Measurements from ENCODE around the gene GOLT1A. TPM values are rescaled to one million over a fixed set of nuclear protein-coding genes. Genes with fewer than 3 reads are reported as not detected.

GOLT1A gene
- total RNA-seq, 4 donors from 2014 or later, result not detected

DNA sequence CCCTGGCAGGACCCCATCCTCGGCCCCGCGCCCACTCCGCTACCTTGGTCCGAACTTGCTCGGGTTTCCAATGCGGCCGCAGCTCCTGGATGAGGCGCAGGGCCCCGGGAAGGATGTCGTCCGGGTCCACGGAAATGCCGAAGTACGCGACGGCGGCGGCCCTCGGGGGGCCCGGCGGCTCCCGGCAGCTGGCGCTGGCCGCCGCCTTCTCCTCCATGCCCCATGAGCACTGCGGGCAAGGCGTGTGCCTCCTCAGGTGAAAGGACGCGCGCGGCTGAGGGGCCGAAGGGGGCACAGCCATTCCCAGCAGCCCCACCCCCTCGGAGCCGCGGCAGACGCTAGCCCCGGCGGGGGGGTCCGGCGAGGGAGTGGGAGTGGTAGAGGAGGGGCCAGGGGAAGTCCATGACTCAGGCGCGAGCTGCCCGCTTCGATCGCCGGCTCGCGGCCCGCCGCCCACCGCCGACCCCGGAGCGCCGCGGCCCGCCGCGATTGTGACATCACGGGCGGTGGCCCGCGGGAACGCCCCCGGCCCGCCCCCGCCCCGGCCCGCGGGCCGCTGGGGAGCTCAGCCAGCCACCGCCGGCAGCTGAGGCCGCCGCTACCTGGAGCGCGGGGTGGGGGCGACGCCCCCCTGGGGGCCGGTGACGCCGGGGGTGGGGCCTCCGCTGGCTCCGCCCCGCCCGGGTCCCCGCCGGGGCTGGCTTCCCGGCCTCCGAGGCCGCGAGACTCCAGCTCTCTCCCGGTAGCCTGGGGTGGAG, 62.1 kb downstream of the GOLT1A start, which contains the start of gene ETNK2:
TSS of gene ETNK2 (minus strand) at position 493 of the 758 bp plus-strand sequence. CDS start at position 301, 192 bp downstream.
- DNase-seq (ENCODE audit: low spot score), result no peak
- TF ChIP-seq, protein P1, sequence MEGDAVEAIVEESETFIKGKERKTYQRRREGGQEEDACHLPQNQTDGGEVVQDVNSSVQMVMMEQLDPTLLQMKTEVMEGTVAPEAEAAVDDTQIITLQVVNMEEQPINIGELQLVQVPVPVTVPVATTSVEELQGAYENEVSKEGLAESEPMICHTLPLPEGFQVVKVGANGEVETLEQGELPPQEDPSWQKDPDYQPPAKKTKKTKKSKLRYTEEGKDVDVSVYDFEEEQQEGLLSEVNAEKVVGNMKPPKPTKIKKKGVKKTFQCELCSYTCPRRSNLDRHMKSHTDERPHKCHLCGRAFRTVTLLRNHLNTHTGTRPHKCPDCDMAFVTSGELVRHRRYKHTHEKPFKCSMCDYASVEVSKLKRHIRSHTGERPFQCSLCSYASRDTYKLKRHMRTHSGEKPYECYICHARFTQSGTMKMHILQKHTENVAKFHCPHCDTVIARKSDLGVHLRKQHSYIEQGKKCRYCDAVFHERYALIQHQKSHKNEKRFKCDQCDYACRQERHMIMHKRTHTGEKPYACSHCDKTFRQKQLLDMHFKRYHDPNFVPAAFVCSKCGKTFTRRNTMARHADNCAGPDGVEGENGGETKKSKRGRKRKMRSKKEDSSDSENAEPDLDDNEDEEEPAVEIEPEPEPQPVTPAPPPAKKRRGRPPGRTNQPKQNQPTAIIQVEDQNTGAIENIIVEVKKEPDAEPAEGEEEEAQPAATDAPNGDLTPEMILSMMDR (IDR thresholded peaks at IDR 0.05), result no peak
- peak; percentile 78 for ATAC-seq (ENCODE audit: low FRiP score)

DNA sequence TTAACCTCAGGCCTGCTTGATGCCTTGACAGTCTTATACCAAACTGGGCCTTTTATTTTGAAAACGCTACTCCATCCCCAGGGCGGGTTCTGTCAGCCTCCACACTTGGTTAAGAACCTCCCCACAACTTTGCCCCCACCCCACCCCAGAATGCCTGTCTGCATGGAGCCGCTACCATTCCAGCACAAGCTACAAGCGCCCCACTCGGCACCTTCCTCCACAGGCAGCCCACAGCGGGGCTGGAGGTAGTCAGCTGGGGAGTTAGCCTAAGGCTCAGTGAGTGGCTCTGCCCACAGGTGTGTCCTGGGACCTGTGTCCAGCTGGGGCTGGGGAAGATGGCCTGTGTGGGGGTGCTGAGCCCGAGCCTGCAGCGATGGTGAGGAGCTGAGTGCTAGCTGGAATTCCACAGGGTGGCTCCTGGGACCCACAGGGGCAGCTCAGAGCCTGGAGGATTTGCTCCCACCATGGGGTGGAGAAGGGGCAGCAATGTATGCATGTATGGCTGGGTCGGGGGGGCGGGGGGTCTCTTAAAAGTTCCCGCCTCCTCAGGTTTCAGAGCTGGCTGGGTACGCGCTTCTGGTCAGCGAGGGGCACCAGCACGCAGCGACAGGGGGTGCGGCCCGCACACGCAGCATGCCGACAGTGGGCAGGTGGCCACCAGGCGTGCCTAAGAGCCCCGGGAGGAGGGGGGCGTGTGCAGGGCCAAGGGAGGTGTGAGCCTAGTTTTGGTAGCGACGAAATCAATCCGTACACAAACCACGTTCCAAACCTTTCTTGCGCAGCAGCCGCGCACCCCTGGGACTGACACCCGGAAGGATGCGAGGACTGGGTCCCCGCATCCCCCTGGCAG, 62.9 kb downstream of the GOLT1A start:
- peak; percentile 28 for ATAC-seq (ENCODE audit: low FRiP score)
- no peak for DNase-seq (ENCODE audit: low spot score)
- TF ChIP-seq, protein P1 (IDR thresholded peaks at IDR 0.05), result no peak

DNA sequence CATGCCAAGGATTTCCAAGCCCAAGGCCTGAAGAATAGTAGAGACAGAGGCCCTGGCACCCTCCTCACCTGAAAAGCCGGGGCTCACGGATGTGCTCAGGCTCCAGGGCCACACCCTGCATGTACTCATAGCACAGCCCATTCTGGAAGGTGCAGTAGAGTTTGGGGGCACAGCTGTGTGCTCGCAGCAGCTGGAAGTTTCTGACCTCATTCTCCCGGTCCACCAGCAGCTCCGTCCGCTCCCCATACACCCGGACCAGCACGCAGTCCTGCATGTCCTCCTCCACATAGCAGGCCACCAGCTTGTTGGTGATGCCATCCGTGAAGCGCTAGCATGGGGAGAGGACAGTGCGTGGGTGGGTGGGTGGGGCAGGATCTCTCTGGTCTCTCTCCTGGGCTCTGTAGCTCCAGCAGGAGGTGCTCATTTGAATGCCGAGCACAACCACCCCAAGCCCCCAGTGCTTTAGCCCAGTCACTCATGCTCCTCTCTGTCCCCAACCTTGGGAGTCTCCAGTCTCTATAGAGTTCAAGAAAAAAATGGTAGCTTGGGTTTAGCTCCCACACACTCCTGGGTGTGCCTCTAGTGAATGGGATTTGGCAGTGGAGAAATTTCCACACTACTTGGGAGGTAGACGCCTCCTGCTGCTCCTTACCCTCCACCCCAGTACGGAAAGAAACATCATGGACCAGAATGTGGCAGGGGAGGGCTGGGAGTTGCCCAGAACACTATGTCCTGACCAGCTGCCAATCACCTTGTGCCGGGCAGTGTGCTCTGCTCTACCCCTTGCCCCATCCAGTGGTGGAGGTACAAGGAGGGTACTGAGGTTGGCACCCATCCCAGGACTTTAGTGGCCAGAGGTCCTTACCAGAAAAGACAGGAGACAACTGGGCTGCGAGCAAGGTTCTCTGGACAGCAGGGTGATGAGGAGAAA, 63.9 kb downstream of the GOLT1A start:
- DNase-seq (ENCODE audit: low spot score) (no peak), ATAC-seq (ENCODE audit: low FRiP score) (peak; percentile 31)
- TF ChIP-seq, protein P1 (IDR thresholded peaks at IDR 0.05), result no peak

DNA sequence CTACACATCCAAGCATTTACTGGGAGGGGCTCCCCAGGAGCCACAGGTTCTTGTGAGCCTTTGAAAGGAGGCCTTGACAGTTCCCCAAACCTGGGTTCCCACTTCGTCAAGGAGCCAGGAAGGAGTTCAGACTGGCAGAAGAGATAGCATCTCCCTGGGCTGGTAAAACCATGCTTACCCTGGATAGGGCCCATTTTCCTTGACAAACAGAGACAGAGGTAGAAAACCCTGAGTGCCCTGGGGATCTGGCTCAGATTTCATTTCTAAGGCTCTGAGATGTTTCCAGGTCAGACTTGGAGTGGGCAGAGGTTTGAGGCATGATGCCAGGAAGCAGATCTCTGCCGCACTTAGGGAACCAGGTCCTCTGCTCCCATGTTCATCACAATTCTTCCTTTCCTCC, 64.7 kb downstream of the GOLT1A start:
- ATAC-seq (ENCODE audit: low FRiP score) (no peak), DNase-seq (ENCODE audit: low spot score) (no peak)

More for the DNA sequence above, 64.7 kb downstream of the GOLT1A start:
- TF ChIP-seq, protein P1 (IDR thresholded peaks at IDR 0.05), result no peak

Other genes with a start within 250 kb of the GOLT1A start
- 10 to 100 TPM; 10.8 to 52.0 (median 18.7) TPM for gene SOX13, start 140.9 kb downstream of the GOLT1A start, total RNA-seq
- gene ETNK2, start 61.9 kb downstream of the GOLT1A start, total RNA-seq, result 10 to 100 TPM; 11.8 to 16.9 (median 13.3) TPM
- 1 to 10 TPM in 2 of 4 donors, not detected in 2; 1.4 to 2.8 TPM for gene REN, start 47.7 kb downstream of the GOLT1A start, total RNA-seq
- not detected for gene KISS1, start 17.5 kb downstream of the GOLT1A start, total RNA-seq
- 10 to 100 TPM in 2 of 4 donors, 1 to 10 TPM in 2; 2.9 to 13.1 (median 7.5) TPM for gene PLEKHA6, start 145.9 kb upstream of the GOLT1A start, total RNA-seq
- gene PPP1R15B, start 197.8 kb upstream of the GOLT1A start, total RNA-seq, result 100 to 1,000 TPM in 2 of 4 donors, 10 to 100 TPM in 2; 62.3 to 238 (median 124) TPM